Measurements from ENCODE around the gene GART. TPM values are rescaled to one million over a fixed set of nuclear protein-coding genes. Genes with fewer than 3 reads are reported as not detected.
A peak's percentile ranks its signal among the peaks of the same experiment; 100 is the strongest.

The GART gene
- total and polyA plus RNA-seq, 2 of the 4 experiments (the other 2 are of a cell fraction), result 29.9 to 73.8 TPM

DNA sequence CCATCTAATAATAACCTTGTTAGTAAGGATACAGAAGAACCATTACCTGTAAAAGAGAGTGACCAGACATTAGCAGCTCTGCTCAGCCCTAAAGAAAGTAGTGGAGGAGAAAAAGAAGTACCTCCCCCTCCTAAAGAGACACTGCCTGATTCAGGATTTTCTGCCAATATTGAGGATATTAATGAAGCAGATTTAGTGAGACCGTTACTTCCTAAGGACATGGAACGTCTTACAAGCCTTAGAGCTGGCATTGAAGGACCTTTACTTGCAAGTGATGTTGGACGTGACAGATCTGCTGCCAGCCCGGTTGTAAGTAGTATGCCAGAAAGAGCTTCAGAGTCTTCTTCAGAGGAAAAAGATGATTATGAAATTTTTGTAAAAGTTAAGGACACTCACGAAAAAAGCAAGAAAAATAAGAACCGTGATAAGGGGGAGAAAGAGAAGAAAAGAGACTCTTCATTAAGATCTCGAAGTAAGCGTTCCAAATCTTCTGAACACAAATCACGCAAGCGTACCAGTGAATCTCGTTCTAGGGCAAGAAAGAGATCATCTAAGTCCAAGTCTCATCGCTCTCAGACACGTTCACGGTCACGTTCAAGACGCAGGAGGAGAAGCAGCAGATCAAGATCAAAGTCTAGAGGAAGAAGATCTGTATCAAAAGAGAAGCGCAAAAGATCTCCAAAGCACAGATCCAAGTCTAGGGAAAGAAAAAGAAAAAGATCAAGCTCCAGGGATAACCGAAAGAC, 12.5 kb upstream of the GART start:
- TSS peak; percentile 36 for BruUV-seq (replicated peaks)
- H3K9ac ChIP-seq (ENCODE audit: low read depth, low read length), result no peak overlapping the region
- peaks cover 50 to 79% of the 10 kb centered on the region in 2 experiments for H3K79me1 ChIP-seq (ENCODE audit: low read depth in 1 of 2, low read length in 2 of 2)
- no peak overlapping the region for H2BK20ac ChIP-seq (ENCODE audit: low read depth, low read length)
- DNase-seq (no peak), ATAC-seq (ENCODE audit: low read depth) (no peak)
- H2AFZ ChIP-seq (replicated peaks; ENCODE audit: low read length, poor library complexity), result no peak overlapping the region
- WGBS, 2 experiments (ENCODE audit: extremely low coverage in 2 of 2, insufficient read length in 1 of 2), result 98 to 100% methylated on average over 2 to 15 of the region's 18 CpGs
- H3K23ac ChIP-seq (ENCODE audit: low read depth, low read length), result no peak overlapping the region
- H3K4me3 ChIP-seq (ENCODE audit: insufficient read depth, low read depth, low read length), result no peak overlapping the region
- no peak for TF ChIP-seq POLR2A (IDR thresholded peaks at IDR 0.05; ENCODE audit: low read depth, low read length)
- TF ChIP-seq MAZ (IDR thresholded peaks at IDR 0.05; ENCODE audit: borderline replicate concordance, low read depth, low read length), result no peak
- TF ChIP-seq, protein P1, sequence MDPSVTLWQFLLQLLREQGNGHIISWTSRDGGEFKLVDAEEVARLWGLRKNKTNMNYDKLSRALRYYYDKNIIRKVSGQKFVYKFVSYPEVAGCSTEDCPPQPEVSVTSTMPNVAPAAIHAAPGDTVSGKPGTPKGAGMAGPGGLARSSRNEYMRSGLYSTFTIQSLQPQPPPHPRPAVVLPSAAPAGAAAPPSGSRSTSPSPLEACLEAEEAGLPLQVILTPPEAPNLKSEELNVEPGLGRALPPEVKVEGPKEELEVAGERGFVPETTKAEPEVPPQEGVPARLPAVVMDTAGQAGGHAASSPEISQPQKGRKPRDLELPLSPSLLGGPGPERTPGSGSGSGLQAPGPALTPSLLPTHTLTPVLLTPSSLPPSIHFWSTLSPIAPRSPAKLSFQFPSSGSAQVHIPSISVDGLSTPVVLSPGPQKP (IDR thresholded peaks at IDR 0.05; ENCODE audit: borderline replicate concordance, low read depth, low read length), result no peak
- TF ChIP-seq MAFK (IDR thresholded peaks at IDR 0.05; ENCODE audit: low read depth, low read length), result no peak
- TF ChIP-seq RCOR1 (IDR thresholded peaks at IDR 0.05; ENCODE audit: insufficient replicate concordance, low read length), result no peak
- no peak for TF ChIP-seq NFE2L2 (IDR thresholded peaks at IDR 0.05; ENCODE audit: low read depth, low read length)
- no peak for TF ChIP-seq RFX5 (IDR thresholded peaks at IDR 0.05; ENCODE audit: low read depth, low read length)
- TF ChIP-seq, protein P2, sequence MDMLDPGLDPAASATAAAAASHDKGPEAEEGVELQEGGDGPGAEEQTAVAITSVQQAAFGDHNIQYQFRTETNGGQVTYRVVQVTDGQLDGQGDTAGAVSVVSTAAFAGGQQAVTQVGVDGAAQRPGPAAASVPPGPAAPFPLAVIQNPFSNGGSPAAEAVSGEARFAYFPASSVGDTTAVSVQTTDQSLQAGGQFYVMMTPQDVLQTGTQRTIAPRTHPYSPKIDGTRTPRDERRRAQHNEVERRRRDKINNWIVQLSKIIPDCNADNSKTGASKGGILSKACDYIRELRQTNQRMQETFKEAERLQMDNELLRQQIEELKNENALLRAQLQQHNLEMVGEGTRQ (IDR thresholded peaks at IDR 0.05; ENCODE audit: low read depth, low read length), result no peak
- TF ChIP-seq, protein P3, sequence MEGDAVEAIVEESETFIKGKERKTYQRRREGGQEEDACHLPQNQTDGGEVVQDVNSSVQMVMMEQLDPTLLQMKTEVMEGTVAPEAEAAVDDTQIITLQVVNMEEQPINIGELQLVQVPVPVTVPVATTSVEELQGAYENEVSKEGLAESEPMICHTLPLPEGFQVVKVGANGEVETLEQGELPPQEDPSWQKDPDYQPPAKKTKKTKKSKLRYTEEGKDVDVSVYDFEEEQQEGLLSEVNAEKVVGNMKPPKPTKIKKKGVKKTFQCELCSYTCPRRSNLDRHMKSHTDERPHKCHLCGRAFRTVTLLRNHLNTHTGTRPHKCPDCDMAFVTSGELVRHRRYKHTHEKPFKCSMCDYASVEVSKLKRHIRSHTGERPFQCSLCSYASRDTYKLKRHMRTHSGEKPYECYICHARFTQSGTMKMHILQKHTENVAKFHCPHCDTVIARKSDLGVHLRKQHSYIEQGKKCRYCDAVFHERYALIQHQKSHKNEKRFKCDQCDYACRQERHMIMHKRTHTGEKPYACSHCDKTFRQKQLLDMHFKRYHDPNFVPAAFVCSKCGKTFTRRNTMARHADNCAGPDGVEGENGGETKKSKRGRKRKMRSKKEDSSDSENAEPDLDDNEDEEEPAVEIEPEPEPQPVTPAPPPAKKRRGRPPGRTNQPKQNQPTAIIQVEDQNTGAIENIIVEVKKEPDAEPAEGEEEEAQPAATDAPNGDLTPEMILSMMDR (conservative IDR thresholded peaks at IDR 0.05; ENCODE audit: low read depth, low read length), result no peak
- TF ChIP-seq MXI1 (IDR thresholded peaks at IDR 0.05; ENCODE audit: borderline replicate concordance, low read depth, low read length), result no peak
- no peak for TF ChIP-seq FOS (IDR thresholded peaks at IDR 0.05; ENCODE audit: low read depth, low read length)
- TF ChIP-seq SMC3 (IDR thresholded peaks at IDR 0.05; ENCODE audit: low read depth, low read length), result no peak
- no peak for TF ChIP-seq BHLHE40 (IDR thresholded peaks at IDR 0.05; ENCODE audit: low read depth, low read length)
- TF ChIP-seq CEBPB (IDR thresholded peaks at IDR 0.05; ENCODE audit: low read depth, low read length), result no peak
- no peak for TF ChIP-seq CHD1 (IDR thresholded peaks at IDR 0.05; ENCODE audit: low read depth, low read length)
- no peak for TF ChIP-seq RAD21 (IDR thresholded peaks at IDR 0.05; ENCODE audit: low read length)
- H3K4me1 ChIP-seq (ENCODE audit: control insufficient read depth, insufficient read depth, low read length), result no peaks in the 10 kb centered on the region
- H4K91ac ChIP-seq (ENCODE audit: insufficient read depth, low read depth, low read length), result no peak overlapping the region
- H2BK15ac ChIP-seq (ENCODE audit: low read depth, low read length), result no peak overlapping the region
- in situ Hi-C loops (cut with MboI; ENCODE audit: low sequenced_read_pairs) (no loop called here), dilution Hi-C loops (cut with HindIII; ENCODE audit: low sequenced_read_pairs, unreplicated experiment) (no loop called here), intact Hi-C loops (cut with micrococcal nuclease) (no loop called here)
- no peak overlapping the region for H2AK5ac ChIP-seq (ENCODE audit: low read depth, low read length)
- H3K27me3 ChIP-seq (ENCODE audit: control insufficient read depth, insufficient read depth, low read length), result no peaks in the 10 kb centered on the region
- no peak overlapping the region for H2AK9ac ChIP-seq (replicated peaks; ENCODE audit: low read depth, low read length, poor library complexity)
- H3K4me2 ChIP-seq (ENCODE audit: low read depth, low read length), result no peak overlapping the region
- no peak overlapping the region for H2BK120ac ChIP-seq (ENCODE audit: low read depth, low read length)
- H4K20me1 ChIP-seq (ENCODE audit: insufficient read depth, low read length), result peaks cover 99% of the 10 kb centered on the region
- H4K5ac ChIP-seq (ENCODE audit: low read depth, low read length), result no peak overlapping the region
- no peaks in the 10 kb centered on the region for H3K9me3 ChIP-seq (ENCODE audit: control insufficient read depth, insufficient read depth, low read length)
- no peak overlapping the region for H3K27ac ChIP-seq (ENCODE audit: insufficient read depth, low read length)
- no peak overlapping the region for H3K14ac ChIP-seq (replicated peaks; ENCODE audit: low read depth, low read length)
- CTCF ChIA-PET, result no interaction called here
- no peak overlapping the region for H2BK5ac ChIP-seq (ENCODE audit: low read depth, low read length, poor library complexity, severe bottlenecking)
- H3K9me1 ChIP-seq (ENCODE audit: insufficient read depth, low read length), result peaks cover 19% of the 10 kb centered on the region
- no peak overlapping the region for H3K4ac ChIP-seq (ENCODE audit: low read depth, low read length)
- no peak overlapping the region for H3K56ac ChIP-seq (ENCODE audit: extremely low read depth, insufficient read depth, low read length)
- peaks cover 74% of the 10 kb centered on the region for H3K36me3 ChIP-seq (ENCODE audit: control insufficient read depth, insufficient read depth, low read length)
- POLR2A ChIA-PET (ENCODE audit: unreplicated experiment), result no interaction called here
- H4K8ac ChIP-seq (ENCODE audit: low read depth in 2 of 2, low read length in 2 of 2), result no peak overlapping the region
- no peak overlapping the region for H3K18ac ChIP-seq (ENCODE audit: low read depth, low read length)

Measured in IMR-90 (cell line).